Retinal pigment epithelial cell (primary cell): ENCODE results near the gene SYTL2.
"Not testable (repeated sequence)": the region's sequence is repeated elsewhere in the genome, so short reads cannot be mapped to it uniquely, and the experiment has no call there.

Experiments used
- DNase-seq: peaks from one replicate; pipeline ENCODE4 v3.0.0-alpha.2; 2010; ENCODE audit warnings: low read depth
- H3K4me3 ChIP-seq: 2 replicates; pipeline ENCODE4 v1.5.1; 2011; ENCODE audit warnings: mild to moderate bottlenecking, low read length, control low read depth, moderate library complexity
- TF ChIP-seq, protein P1 (sequence below): conservative IDR thresholded peaks from 2 replicates; pipeline ENCODE4 v1.5.1; 2011; ENCODE audit warnings: low read depth, low read length, control low read depth, inconsistent platforms

SYTL2 gene

DNA sequence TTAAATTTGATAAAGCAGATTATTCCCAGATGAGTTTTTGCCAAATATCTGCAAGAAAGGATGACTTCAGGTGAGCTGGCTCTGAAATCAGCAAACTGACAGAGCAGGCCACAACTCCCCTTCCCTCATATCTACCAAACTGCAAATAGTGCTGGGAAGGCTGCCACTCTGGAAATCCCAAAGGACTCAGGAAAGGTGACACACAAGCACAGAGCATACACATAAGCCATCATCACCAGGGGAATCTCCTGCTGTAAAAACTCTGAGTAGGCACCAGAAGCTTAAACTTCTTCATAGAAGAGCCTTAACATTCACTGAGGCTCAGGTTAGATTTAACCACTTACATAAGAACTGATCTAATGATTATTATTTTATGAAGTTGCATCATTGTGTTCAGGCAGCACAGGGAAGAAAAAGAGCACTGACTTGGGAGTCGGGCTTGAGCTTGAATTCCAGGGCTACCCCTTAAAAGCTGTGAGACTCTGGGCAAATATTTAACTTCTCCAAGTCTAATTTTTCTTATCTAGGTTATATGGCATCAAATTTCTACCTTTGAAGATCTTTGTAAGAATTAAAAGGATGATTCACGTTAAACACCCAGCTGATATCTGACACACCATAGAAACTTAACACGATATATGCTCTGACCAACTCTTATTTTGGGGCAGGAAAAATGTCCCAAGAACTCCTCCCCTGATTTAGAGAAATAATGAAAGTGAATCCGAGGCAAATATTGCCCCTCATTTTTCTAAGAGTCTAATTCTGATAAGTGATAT is 15.0 kb downstream of the SYTL2 start:
- no peak overlapping the region for H3K4me3 ChIP-seq
- TF ChIP-seq, protein P1, sequence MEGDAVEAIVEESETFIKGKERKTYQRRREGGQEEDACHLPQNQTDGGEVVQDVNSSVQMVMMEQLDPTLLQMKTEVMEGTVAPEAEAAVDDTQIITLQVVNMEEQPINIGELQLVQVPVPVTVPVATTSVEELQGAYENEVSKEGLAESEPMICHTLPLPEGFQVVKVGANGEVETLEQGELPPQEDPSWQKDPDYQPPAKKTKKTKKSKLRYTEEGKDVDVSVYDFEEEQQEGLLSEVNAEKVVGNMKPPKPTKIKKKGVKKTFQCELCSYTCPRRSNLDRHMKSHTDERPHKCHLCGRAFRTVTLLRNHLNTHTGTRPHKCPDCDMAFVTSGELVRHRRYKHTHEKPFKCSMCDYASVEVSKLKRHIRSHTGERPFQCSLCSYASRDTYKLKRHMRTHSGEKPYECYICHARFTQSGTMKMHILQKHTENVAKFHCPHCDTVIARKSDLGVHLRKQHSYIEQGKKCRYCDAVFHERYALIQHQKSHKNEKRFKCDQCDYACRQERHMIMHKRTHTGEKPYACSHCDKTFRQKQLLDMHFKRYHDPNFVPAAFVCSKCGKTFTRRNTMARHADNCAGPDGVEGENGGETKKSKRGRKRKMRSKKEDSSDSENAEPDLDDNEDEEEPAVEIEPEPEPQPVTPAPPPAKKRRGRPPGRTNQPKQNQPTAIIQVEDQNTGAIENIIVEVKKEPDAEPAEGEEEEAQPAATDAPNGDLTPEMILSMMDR, result no peak
- DNase-seq, result no peak

DNA sequence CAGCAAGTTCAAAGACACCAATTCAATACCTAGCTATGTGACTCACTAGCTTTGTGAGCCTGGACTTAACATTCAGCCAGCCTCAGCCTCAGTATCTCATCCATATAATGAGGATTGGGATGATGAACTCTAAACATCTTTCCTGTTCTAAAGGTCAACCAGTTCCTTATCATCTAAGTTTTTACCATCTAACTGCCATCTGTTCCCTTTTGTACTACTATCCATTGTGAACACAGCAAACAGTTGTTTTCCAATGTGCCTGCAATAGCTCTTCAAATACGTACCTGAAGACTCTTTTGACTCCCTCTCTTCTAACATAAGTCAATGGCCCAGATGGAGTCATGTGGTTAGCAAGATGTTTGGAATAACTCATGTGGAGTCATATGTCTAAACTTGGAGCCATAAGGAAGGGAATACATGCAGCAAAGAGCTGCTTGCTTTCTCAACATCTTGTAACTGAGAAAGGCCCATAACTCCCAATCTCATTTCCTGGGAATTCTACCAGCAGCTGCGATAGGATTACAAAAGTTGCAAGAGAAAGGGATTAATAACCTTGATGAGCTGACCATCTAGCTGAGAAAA is 19.4 kb downstream of the SYTL2 start:
- H3K4me3 ChIP-seq, result no peak overlapping the region
- no peak for DNase-seq
- TF ChIP-seq, protein P1, result no peak

DNA sequence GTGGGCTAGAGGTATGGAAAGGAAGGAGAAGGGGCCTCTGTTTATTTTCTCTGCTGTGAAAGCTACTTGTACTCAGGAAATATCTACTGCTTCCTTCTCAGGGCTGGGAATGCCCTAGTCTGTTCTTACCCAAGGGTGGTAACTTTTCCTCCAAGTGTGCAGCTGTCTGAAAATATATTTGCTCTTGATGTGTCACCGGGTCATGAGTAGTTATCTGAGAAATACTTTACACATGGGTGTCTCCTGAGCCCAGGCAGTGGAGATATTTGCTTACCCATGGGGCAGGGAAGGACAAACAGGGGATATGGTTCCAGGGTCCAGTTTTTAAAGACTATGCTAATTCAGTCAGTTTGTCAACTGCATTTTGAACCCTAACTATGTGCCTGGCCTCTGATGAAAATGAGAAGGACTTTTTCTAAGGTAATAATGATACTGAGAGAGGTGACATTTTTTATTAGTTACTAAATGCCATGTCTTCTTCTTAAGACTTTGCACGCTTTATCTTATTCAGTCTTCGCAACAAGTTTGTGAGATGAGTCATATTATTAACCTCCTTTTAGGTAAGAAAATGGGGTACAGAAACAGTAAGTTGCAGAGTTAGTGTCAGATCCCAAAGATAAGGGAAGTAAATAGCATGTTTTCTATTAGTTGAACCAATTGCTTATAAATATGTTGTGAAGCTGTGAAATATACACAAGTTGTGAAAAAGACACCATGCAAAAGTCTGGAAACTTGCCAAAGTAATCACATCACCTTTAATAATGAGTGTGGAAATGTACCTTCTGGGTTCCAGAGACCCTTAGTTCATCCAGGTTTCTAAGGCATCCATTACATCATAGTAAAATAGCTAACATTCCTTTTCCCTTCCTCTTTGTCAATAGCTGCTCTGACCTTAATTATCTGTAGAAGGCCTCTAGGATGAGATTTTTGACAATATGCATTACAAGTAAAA is 22.9 kb downstream of the SYTL2 start:
- H3K4me3 ChIP-seq, result no peak overlapping the region
- no peak for DNase-seq
- TF ChIP-seq, protein P1, result no peak

DNA sequence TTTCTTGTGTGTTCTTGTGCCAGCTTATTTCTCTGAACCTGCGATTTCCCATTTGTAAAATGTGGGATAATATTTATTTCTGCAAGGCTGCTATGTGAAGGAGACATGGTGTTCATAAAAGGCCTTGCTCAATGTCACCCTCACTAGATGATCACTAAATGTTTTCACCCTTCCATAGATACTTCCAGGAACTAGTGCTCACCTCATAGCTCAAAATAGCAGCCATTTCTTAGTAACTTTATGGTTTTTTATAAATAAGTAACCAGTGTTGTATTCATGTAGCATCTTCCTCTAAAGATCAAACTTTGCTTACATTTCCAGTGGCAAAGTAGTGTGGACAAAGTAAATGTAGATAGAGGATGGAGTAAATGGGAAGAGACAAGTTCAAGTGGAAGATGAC is 23.8 kb downstream of the SYTL2 start:
- H3K4me3 ChIP-seq, result no peak overlapping the region
- DNase-seq, result no peak
- TF ChIP-seq, protein P1, result no peak

DNA sequence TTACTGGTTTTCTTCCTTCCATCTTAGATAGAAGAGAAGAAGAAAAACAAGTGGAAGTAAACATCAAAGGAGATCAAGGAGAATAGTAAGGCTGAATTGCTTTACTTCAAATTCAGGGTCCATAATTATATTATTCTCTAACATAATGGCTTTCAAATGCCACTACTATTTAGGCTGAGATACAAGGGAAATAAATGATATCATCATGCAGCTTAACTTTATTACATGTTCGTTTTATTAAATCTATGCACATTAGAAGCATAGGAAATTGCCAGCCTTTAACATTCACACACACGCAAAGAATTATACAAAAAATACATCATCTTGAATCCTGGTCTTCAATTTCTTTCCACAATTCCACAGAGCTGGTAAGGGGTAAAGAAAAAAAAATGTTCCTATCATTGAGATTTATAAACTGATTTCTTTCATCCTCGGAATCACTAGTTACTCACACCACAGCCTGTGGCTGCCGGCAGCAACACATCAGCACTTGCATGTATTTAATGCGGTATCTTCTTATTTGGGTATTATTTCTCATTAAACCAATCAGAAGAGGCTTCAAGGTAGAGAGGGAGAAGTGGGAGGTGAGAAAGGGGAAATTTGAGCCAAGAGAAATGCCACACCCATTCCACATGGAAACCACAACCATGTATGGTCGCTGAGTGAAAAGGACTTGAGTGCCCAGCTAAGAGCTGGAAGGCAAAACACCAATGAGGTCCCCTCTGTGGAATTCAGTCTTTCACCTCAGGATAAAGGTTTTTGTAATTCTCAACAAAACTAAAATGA is 26.3 kb downstream of the SYTL2 start:
- no peak overlapping the region for H3K4me3 ChIP-seq
- DNase-seq, result no peak
- TF ChIP-seq, protein P1, result no peak

DNA sequence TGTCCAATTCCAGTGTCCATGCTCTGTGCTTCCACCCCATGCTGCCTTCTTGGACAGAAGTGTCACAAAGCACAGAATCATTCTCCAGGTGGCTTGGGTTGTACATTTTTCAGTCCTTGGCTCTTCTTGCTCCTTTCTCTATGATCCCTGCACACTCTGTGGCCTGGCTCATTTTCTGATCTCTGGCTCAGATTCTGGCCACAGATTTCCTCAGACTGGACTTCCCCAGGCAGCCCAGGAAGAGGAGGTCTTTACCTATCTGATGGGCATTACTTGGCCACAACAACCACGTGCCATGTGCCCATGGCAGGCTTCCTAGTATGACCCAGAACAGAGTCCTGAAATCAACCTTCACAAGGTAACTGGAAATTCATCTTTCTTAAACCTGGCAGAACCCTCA is 27.2 kb downstream of the SYTL2 start:
- TF ChIP-seq, protein P1, result no peak
- no peak overlapping the region for H3K4me3 ChIP-seq
- DNase-seq, result no peak

DNA sequence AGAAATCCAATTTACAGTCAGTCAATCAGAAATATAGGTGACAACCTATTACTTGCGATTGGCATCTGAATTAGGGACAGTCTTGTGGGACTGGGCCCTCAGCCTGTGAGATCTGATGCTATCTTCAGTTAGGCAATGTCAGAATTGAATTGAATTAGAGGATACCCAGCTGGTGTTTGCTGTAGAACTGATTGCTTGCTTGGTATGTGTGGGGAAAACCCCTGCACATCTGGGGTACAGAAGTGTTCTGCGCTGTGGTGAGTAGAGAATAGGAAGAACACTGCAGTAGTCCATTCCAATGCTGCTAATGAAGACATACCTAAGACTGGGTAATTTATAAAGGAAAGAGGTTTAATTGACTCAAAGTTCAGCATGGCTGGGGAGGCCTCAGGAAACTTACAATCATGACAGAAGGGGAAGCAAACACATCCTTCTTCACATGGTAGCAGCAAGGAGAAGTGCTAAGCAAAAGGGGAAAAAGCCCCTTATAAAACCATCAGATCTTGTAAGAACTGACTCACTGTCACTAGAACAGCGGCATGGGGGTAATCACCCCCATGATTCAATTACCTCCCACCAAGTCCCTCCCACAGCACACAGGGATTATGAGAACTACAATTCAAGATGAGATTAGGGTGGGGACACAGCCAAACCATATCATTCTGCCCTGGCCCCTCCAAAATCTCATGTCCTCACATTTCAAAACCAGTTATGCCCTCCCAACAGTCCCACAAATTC is 30.0 kb downstream of the SYTL2 start:
- not testable (repeated sequence) for H3K4me3 ChIP-seq, DNase-seq
